Body of pancreas (tissue), 4 donors: ENCODE measurements around the gene TACR1.

Experiments used
- POLR2A ChIP-seq, 3 donors: fragments of 450-650 bp; IDR thresholded peaks; one replicate each; pipeline ENCODE4 v1.6.1; 2016; ENCODE audit warnings: antibody characterized with exemption in 3 of 3, mild to moderate bottlenecking in 2 of 3
- TF ChIP-seq, protein P1 (sequence below), 7 experiments: fragments of 450-650 bp in 4 of 7; fragments of 200-600 bp in 3 of 7; sonication (generic) in 3 of 7; IDR thresholded peaks; one replicate each; pipeline ENCODE4 v1.5.1; 2016 to 2019; ENCODE audit warnings: antibody characterized with exemption in 7 of 7

DNA sequence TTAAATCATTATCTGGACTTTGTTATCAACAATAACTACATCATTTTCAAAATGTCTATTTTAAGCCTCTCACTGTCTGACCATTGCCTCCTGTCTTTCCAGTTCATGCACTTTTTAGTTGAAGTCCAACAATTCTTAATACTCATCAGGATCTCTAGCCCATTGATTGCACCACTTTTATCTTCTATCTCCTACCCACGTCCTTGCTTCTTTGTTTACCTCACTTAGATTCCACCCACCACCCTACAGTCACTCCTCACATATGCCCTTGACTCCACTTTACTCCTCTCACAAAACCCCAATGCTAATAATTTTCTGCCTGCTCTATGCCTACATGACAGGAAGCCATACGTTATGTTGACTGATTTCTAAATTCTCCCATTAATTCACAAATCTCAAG is 21.9 kb downstream of the TACR1 start:
- TF ChIP-seq, protein P1, sequence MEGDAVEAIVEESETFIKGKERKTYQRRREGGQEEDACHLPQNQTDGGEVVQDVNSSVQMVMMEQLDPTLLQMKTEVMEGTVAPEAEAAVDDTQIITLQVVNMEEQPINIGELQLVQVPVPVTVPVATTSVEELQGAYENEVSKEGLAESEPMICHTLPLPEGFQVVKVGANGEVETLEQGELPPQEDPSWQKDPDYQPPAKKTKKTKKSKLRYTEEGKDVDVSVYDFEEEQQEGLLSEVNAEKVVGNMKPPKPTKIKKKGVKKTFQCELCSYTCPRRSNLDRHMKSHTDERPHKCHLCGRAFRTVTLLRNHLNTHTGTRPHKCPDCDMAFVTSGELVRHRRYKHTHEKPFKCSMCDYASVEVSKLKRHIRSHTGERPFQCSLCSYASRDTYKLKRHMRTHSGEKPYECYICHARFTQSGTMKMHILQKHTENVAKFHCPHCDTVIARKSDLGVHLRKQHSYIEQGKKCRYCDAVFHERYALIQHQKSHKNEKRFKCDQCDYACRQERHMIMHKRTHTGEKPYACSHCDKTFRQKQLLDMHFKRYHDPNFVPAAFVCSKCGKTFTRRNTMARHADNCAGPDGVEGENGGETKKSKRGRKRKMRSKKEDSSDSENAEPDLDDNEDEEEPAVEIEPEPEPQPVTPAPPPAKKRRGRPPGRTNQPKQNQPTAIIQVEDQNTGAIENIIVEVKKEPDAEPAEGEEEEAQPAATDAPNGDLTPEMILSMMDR (IDR thresholded peaks at IDR 0.05), result no peak
- TF ChIP-seq POLR2A (IDR thresholded peaks at IDR 0.05), result no peak
